Epidermal melanocyte (primary cell): ENCODE data around the gene FBXL7.

Experiments used
- DNase-seq: peaks from one replicate; pipeline ENCODE4 v3.0.0; 2011; ENCODE audit warnings: low spot score; ENCODE audit not compliant: insufficient read length

FBXL7 gene

DNA sequence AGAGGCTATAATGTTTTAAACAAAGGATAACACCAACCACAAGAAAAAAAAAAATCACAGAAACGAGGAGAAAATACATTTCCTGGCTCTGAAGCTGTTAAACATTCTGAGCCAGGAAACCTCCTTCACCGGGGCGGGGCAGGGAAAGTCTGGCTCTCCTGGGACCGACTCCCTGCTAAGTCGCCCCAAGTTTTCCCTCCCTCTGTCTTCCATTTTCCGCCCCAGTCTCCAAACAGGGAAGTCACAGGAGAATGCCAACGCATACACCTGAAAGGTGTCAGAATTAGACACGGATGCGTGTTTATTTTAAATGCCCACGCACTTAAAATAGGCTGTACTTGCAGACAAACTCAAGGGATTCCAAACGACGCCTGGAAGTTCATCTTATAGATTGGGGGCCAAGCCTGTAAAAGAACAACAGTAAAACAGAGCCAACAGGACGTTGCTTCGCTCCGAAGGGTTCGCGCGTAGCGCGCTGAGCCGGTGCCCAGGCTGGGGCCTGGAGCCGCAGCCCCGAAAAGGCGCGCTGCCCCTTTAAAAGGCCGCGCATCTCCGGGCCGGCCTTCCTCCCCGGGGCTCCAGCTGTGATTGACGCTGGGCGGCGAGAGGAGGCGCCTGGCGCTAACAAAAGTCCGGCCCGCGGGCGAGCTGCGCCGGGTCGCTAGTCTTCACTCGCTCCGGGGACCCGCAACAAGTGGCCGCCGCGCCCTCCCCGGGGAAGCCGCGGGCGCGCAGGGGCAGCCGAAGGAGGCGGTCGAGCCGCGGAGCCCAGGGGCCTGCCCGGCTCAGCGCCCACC, at the start of gene FBXL7:
Gene FBXL7 (plus strand): TSS at position 653 of the 797 bp plus-strand sequence.
- DNase-seq = no peak

DNA sequence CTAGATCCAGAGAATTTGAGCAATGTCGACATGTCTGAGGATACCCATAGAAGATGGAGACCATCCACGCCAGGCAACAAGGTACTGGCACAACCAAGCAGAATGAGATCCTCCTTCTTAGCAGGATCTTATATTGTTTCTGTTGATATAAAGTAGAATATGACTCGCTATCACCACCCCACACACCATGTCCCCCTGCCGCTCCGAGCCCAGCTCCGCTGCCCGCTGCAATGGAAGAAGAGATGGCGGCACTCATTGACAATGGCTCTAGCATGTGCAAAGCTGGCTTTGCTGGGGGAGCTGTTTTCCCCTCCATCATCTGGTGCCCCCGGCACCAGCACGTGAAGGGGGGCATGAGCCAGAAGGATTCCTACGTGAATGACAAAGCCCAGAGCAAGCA, 49.5 kb upstream of the FBXL7 start:
- DNase-seq = no peak

DNA sequence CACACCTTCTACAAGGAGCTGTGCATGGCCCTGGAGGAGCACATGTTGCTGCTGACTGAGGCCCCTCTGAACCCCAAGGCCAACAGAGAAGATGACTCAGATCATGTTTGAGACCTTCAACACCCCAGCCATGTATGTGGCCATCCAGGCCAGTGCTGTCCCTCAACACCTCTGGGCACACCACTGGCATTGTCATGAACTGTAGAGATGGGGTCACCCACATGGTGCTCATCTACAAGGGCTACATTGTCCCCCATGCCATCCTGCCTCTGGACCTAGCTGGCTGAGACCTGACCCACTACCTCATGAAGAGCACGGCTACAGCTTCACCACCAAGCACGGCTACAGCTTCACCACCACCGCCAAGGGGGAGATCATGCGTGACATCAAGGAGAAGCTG, 49.0 kb upstream of the FBXL7 start:
- no peak for DNase-seq

DNA sequence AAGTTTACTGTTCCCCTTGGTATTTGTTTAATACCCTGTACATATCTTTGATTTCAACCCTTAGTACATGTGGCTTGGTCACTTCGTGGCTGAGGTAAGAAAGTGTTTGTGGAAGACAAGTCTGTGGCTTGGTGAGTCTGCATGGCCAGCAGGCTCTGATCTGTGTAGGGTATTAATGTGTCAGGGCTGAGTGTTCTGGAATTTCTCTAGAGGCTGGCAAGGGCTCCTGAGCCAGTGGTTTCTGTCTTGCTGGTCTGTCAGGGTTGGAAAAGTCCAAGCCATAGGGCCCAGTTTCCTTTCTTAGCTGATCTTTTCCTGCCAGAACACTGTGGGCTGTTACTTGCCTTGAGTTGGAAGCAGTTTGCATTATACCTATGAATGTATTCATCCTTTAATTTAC, 48.0 kb upstream of the FBXL7 start:
- DNase-seq = no peak

DNA sequence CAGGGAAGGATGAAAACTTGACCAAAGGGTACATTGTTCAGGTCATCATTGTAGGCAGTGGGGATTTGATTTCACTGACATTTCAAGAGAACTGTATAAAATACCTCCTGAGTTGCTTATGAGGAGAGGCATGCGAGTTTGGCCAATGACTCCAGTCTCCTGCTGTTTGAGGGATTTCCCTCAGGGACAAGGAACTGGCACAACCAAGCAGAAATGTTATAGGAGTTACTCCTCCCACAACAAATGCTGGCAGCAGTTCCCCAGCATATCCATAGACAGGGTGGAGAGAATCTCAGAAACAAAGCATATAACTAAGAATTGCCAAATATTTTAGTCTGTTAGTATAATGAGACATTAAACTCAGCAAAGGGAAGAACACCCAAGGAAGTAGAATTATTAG, 47.2 kb upstream of the FBXL7 start:
- no peak for DNase-seq

DNA sequence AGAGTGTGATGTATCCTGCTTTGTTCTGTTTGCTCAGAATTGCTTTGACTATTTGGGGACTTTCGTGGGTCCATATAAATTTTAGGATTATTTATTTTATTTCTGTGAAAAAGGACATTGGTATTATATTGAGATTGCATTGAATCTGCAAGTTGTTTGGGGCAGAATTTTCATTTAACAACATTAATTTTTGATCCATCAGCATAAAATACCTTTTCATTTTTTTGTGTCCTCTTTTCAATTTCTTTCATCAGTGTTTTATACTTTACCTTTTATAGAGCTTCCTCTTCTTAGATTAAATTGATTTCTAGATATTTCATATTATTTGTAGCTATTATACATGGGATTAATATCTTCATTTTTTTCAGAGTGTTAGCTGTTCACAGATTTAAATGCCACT, 40.8 kb upstream of the FBXL7 start:
- no peak for DNase-seq

DNA sequence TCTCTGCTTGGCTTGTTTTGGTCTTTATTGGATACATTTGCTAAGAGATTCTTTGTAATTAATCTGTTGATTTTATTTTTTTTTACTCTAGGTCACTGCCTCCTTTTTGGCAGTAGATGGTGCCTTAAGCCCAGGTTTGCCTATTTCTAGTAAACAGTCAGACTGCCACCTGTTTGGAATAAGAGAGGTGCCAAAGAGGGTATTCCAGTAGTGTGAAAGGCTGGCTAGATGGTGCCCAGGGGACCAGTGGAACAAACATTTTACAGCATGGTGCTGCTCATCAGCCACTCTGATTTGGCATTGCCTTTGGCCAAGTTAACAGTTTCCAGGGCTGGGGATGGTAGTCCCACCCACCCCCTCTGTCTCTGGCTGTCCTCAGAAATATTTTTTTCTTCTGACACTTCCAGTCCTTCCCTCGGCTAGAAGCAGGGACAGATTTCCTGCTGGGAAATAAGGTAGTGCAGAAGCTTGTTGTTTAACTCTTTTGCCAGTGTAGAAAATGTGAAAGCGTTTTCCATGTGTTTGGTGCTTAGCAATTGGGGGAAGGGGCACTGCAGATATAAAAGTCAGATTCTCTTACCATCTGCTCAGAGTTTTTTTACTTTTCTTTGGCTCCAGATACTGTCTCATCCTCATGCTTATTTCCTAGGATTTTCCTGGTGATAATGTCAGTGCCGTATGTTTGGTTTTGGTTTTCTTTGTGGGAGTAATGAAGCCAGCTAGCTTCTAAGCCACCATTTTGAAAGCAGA, 36.6 kb upstream of the FBXL7 start:
- no peak for DNase-seq

DNA sequence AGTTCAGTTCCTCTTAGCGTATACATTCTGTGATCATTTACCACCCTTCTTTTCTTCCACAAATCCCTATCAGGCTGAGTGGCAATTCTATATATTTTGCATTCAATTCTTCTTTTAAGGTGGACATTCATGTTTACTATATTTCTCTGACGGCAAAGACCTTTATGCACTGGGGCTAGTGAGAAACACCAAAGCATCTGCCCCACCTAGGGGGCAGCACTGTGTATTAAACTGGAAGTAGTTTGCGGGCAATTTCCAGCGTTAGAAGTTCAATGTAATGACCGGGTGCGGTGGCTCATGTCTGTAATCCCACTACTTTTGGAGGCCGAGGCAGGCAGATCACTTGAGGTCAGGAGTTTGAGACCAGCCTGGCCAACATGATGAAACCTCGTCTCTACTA, 27.9 kb upstream of the FBXL7 start:
- no peak for DNase-seq

DNA sequence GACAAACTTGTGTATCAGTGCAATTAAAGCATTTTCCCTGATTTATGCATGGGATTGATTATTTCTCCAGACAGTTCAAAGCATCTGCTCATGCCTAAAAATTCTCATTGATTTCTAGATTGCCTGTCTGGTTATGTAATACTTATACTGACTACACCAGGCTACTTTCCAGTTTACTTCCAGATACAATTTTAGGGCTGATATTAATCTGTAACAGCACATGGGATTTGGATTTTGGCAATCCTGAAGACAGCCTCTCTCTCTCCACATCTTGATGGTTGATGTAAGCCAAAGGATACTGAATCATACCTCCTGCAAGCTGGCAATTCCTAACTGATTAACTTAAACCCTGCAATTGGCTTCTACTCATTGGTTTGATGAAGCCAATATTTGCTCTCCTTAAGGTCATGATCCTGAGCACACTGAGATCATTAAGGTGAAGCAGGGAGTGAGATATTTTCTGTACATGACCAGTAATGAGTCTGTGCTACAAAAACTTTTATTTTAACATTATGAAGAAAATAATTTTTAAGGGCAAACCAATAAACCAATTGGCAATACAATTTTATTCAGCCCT, 25.7 kb upstream of the FBXL7 start:
- no peak for DNase-seq

DNA sequence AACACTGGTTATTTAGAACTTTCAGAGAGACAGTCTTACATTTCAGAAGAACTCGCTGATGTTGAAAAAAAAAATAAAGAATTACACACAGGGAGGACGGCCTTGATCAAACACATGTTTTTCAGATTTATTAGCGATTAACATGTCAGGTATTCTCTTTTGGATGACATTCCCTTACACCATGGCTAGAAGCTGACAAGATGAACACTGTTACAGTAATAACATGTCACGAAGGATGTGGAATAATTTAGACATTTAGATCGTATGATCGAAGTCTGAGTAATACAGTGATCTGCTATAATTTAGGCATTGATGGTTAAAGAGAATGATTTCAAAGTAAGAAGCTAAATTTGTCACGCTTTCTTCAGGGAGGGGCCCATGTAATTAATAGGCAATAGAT, 24.6 kb upstream of the FBXL7 start:
- no peak for DNase-seq

DNA sequence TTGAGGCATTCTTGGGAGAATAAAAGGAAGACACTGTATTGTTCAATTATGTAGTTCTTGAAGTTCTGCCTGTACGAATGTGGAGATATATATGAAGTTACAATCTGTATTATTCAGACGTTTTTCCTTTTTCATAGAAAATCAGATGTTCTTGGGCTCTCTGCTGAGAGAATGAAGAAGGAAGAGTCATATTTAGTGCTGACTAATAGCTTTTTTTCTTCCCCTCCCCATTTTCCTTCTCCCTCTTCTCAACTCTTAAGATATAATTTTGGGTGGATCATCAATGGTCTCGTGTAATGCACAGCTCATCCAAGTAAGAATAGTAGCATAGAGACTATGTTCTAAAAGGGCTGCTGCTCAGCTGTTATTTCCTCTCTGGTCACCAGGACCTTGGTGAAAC, 23.0 kb upstream of the FBXL7 start:
- no peak for DNase-seq

DNA sequence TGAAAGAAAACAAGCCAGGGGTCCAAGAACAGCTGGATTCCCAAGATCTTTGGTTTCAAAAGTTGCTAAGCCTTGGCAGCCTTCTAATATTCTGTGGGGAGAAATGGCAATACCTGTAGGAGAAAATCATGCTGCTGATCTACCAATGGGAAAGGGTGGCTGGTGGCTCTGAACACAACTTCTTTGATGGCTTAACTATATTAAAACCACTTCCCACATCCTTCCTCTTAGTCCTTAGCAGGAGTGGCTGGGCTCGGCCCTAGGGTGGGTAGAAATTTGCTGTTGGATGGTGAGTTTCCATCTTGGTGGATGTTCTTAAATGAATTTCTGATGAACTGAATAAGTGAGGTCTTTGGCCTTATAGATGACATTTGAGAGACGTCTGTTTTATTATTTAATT, 19.5 kb upstream of the FBXL7 start:
- DNase-seq = no peak

DNA sequence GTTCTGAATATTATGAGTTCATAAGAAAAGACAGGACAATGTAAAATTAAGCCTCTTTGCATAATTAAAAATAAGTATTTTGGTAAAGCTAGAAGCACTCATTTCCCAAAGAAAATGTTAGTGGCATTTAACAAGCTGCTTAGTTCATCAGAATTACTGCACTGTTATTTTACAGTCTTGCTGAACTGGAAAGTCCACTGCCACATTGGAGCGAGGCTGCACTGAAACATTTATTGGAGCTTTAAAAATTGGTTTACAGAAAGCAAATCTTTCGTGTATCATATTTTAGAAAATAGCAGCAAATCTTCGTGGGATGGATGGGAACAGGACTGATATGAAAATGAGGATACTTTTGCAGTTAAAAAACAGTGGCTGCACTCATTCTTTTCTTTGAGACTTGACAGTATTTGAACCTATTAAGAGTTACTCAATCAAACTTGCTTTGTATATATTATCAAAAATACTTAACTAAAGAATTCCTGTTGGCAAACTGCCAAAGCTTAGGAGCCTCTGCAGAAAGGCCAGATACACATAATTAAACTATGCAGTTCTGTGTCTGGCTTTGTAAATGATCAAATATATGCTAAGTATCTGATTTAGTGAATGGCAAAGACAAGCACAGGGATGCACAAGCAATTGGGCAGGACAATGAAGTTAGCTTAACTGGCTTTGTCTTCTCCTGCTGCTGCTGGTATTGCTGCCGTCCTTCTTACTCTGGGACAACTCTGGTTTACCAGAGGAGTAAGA, 16.5 kb upstream of the FBXL7 start:
- DNase-seq = no peak

DNA sequence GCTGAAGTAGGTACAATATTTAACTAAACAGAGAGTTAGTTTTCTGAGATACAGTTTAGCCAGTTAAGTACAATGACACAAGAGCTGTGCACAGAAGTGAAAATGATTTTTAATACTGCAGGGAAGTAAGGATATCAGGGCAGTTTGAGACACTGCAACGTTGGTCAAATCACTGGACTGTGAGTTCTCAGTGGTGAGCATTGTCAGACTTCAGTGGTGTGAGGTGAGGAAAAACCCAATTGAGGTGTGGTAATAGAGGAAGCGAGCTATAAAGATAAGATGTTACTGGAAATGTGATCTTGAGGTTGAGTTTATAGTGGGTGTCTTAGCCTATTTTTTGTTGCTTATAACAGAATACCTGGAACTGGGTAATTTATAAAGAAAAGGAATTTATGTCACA, 12.8 kb upstream of the FBXL7 start:
- DNase-seq = no peak

DNA sequence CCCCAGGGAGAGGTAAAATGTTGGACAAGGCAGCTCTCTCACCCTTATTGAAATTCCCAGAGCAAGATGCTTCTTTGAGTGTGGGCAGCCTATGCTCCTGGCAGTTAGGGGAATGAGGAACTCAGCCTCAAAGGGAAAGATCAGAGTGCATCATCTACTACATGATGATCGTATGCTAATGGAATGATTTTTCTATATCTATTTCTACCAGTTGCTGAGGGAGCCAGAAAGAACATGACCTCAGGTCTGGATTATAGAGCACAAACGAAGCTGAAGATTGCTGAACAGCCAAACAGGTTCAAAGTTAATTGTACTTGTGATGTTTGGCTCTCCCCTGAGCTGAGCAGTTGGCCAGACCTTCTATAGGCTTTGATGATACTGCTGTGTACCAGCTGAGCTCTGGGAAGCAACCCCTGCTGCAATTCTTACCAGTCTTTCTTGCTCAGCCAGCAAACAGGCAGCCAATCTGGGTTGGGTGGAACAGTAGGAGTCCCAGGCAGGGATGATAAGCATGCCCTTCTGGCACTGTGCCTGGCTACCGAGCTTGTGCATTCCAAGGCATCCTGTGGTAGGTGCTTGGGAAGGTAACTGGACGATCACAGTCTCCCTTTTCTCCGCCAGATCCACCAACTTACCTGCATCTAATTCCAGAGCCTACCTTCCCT, 10.3 kb upstream of the FBXL7 start:
- no peak for DNase-seq

DNA sequence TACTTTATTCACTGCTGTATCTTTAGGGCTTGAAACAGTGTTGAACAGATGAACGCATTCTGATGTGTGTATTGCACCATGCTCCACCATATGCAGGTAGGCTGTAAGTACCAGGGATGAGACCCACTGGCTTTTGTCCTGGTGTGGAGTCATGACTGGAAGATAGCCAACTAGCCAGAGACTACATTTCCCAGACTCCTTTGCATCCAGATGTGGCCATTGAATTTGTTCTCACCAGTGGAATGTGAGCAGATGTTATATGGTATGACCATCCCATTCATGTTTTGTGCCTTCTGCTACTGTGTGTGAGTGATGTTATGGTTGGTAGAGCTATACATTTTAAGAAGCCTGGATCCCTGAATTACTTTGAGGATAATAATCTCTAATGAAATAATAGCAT, 7.4 kb upstream of the FBXL7 start:
- no peak for DNase-seq

DNA sequence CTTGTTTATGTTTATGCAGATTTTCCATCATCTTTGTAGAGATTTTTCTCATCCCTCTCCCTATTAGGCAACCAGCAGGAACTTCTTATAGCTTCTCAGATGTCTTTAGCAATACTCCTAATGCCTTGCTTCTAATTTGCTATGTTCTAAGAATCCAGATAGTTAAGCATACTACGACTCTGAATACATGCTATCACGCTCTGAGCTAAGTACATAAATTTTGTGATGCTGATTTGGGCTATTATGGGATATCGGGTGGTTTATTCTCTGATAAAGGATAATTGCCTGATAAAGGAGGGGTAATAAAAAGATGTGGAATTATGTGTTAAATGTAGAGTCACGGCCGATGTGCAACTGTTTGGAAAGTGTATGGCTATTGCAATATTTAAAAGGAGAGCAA, 6.5 kb upstream of the FBXL7 start:
- no peak for DNase-seq

DNA sequence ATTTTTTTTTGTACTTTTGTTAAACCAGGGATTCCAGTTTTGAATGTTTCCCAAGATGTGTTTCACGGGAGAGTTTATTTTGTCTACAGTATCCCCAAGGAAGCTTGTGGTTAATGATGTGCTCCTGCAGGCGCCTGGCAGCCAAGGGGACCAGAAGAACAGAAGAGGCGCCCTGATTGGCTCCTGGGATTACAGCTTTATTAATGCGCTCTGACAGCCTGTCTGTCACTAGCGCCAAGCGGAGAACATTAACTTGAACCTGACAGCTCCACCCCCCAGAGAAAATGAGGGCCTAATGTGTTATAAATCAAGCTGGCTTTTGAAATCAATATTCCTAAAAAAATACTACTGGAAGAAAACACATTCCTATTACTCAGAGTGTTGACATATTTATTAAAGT, 5.0 kb upstream of the FBXL7 start:
- no peak for DNase-seq

DNA sequence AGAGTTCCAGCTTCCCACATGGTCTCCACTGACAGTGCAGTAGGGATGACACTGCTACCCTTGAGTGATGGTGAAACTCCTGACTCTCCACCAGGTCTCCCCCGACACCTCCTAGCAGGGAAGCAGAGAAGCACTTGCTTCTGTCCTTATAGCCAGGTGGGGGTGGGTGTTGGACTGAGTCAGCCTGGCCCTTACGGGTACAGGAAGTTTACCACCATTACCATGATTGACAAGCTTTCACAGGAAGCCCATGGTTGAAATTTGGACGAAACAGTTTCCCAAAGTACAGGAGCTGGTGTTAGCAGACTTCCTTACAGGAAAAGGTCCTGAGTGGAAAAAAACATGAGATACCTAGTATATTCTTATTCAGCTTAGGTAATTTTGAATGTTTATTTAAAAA, 3.1 kb upstream of the FBXL7 start:
- DNase-seq = no peak

DNA sequence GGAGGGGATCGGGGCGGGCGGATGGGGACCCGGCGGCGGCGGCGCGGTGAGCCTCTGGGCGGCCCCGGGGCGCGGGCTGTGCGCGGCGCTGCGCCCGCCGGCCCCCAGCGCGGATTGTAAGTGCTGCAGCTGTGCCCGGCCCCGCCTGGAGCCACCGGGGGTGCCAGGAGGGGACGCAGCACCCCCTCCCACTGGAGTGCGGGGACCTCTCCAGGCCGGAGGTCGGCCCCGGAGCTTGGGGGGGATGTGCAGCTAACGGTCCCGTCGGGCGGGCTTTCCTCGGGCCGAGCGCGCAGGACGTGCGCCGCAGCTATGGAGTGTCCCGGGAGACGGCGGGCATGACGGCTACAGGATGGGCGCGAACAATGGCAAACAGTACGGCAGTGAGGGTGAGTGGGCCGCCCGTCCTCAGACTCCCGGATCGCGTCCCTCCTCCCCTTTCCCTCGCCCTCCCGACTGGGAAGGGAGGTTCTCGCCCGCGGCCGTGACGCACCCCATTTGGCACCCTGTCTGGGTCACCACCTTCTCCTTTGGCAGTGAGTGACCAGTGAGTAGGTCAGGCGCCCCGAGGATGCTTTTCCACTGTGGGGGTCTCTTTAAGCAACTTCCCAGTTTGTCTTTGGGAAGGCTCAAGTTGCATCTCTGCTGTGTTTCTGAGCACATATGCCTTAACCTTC, 483 bp downstream of the FBXL7 start:
- no peak for DNase-seq
